Vagina (tissue), 2 donors: ENCODE results near the gene GFAP.

Experiments used
- POLR2AphosphoS5 ChIP-seq, 2 donors: sonication (generic); formaldehyde crosslinking; IDR thresholded peaks; one replicate each; pipeline ENCODE4 v1.9.0; 2017; ENCODE audit warnings: antibody characterized with exemption in 2 of 2, mild to moderate bottlenecking in 2 of 2, low read depth in 1 of 2; ENCODE audit not compliant: insufficient read depth in 1 of 2
- TF ChIP-seq, protein P1 (sequence below), 3 experiments: fragments of 450-650 bp in 2 of 3; fragments of 200-600 bp in 1 of 3; sonication (generic) in 1 of 3; IDR thresholded peaks; one replicate each; pipeline ENCODE4 v1.5.1; 2017 to 2019; ENCODE audit warnings: antibody characterized with exemption in 3 of 3, mild to moderate bottlenecking in 2 of 3, moderate library complexity in 2 of 3

DNA sequence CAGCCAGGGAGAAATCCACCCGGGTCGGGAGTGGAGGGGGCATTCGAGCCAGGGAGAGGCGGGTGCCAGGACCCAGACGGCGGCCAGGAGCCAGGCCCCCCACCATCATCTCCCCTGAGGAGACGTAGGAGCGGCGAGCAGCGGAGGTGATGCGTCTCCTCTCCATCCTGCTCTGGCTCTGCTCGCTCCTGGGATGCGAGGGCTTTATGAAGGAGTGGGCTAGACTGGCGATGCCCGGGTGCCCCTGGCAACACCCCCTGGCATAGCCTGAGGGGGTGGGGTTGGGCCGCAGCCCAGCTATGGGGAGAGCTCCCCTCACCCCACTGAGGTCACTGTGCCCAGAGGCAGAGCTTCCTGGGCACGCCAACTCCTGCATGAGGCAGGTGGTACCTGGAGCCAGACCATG is at the start of gene GFAP:
- TF ChIP-seq, protein P1, sequence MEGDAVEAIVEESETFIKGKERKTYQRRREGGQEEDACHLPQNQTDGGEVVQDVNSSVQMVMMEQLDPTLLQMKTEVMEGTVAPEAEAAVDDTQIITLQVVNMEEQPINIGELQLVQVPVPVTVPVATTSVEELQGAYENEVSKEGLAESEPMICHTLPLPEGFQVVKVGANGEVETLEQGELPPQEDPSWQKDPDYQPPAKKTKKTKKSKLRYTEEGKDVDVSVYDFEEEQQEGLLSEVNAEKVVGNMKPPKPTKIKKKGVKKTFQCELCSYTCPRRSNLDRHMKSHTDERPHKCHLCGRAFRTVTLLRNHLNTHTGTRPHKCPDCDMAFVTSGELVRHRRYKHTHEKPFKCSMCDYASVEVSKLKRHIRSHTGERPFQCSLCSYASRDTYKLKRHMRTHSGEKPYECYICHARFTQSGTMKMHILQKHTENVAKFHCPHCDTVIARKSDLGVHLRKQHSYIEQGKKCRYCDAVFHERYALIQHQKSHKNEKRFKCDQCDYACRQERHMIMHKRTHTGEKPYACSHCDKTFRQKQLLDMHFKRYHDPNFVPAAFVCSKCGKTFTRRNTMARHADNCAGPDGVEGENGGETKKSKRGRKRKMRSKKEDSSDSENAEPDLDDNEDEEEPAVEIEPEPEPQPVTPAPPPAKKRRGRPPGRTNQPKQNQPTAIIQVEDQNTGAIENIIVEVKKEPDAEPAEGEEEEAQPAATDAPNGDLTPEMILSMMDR (IDR thresholded peaks at IDR 0.05) = no peak
- no peak for TF ChIP-seq POLR2AphosphoS5 (IDR thresholded peaks at IDR 0.05; ENCODE audit: insufficient read depth in 1 of 2, low read depth in 1 of 2)
